ENCODE data around the gene MPDU1. TPM values are rescaled to one million over a fixed set of nuclear protein-coding genes. Genes with fewer than 3 reads are reported as not detected.

The MPDU1 gene
- total and polyA plus RNA-seq, 2 of the 13 experiments (the other 11 are each of a cell fraction or from before 2014, with no cell fraction given) = 112 to 167 TPM

- TF ChIP-seq, protein P1, sequence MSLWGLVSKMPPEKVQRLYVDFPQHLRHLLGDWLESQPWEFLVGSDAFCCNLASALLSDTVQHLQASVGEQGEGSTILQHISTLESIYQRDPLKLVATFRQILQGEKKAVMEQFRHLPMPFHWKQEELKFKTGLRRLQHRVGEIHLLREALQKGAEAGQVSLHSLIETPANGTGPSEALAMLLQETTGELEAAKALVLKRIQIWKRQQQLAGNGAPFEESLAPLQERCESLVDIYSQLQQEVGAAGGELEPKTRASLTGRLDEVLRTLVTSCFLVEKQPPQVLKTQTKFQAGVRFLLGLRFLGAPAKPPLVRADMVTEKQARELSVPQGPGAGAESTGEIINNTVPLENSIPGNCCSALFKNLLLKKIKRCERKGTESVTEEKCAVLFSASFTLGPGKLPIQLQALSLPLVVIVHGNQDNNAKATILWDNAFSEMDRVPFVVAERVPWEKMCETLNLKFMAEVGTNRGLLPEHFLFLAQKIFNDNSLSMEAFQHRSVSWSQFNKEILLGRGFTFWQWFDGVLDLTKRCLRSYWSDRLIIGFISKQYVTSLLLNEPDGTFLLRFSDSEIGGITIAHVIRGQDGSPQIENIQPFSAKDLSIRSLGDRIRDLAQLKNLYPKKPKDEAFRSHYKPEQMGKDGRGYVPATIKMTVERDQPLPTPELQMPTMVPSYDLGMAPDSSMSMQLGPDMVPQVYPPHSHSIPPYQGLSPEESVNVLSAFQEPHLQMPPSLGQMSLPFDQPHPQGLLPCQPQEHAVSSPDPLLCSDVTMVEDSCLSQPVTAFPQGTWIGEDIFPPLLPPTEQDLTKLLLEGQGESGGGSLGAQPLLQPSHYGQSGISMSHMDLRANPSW (CRISPR knock-in tag; IDR thresholded peaks at IDR 0.05; ENCODE audit: borderline replicate concordance) = no peak
- TF ChIP-seq, protein P2, sequence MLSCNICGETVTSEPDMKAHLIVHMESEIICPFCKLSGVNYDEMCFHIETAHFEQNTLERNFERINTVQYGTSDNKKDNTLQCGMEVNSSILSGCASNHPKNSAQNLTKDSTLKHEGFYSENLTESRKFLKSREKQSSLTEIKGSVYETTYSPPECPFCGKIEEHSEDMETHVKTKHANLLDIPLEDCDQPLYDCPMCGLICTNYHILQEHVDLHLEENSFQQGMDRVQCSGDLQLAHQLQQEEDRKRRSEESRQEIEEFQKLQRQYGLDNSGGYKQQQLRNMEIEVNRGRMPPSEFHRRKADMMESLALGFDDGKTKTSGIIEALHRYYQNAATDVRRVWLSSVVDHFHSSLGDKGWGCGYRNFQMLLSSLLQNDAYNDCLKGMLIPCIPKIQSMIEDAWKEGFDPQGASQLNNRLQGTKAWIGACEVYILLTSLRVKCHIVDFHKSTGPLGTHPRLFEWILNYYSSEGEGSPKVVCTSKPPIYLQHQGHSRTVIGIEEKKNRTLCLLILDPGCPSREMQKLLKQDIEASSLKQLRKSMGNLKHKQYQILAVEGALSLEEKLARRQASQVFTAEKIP (CRISPR knock-in tag; IDR thresholded peaks at IDR 0.05; ENCODE audit: borderline replicate concordance) = no peak
- no peak; the same call in 1 of the 2 replicates for TF ChIP-seq NKX3-1 (CRISPR knock-in tag; IDR thresholded peaks at IDR 0.05)
- peak; percentile 77; the same call in 1 of the 2 replicates for TF ChIP-seq ZNF710 (CRISPR knock-in tag; IDR thresholded peaks at IDR 0.05; ENCODE audit: borderline replicate concordance)
- TF ChIP-seq ZNF329 (CRISPR knock-in tag; IDR thresholded peaks at IDR 0.05; ENCODE audit: low read depth) = peak; percentile 68; the same call in 1 of the 2 replicates
- TF ChIP-seq, protein P3, sequence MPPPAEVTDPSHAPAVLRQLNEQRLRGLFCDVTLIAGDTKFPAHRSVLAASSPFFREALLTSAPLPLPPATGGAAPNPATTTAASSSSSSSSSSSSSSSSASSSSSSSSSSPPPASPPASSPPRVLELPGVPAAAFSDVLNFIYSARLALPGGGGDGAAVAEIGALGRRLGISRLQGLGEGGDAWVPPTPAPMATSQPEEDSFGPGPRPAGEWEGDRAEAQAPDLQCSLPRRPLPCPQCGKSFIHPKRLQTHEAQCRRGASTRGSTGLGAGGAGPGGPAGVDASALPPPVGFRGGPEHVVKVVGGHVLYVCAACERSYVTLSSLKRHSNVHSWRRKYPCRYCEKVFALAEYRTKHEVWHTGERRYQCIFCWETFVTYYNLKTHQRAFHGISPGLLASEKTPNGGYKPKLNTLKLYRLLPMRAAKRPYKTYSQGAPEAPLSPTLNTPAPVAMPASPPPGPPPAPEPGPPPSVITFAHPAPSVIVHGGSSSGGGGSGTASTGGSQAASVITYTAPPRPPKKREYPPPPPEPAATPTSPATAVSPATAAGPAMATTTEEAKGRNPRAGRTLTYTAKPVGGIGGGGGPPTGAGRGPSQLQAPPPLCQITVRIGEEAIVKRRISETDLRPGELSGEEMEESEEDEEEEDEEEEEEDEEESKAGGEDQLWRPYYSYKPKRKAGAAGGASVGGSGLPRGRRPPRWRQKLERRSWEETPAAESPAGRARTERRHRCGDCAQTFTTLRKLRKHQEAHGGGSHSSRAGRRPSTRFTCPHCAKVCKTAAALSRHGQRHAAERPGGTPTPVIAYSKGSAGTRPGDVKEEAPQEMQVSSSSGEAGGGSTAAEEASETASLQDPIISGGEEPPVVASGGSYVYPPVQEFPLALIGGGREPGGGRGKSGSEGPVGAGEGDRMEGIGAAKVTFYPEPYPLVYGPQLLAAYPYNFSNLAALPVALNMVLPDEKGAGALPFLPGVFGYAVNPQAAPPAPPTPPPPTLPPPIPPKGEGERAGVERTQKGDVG (CRISPR knock-in tag; IDR thresholded peaks at IDR 0.05; ENCODE audit: borderline replicate concordance) = no peak
- TF ChIP-seq PRDM15 (CRISPR knock-in tag; IDR thresholded peaks at IDR 0.05) = no peak
- no peak for TF ChIP-seq ZSCAN25 (CRISPR knock-in tag; IDR thresholded peaks at IDR 0.05)
These were observed 10.9 kb upstream of the MPDU1 start (continued) for GRCh38 chr17:7572588-7573323.

Measured in HepG2 (cell line).